ENCODE data around the gene STOM. TPM values are rescaled to one million over a fixed set of nuclear protein-coding genes. Genes with fewer than 3 reads are reported as not detected.

Gene STOM
- total and polyA plus RNA-seq, 10 of the 15 experiments (the other 5 are each of a cell fraction or from before 2014, with no cell fraction given): 6.7 to 47.4 (median 39.8) TPM

GRCh38 chr9:121301881-121302286, 68.2 kb downstream of the STOM start:
- Histone ChIP-seq H3K4me3 (no peak overlapping the region), H3K27me3 (replicated peaks in 1 of 2; ENCODE audit: control insufficient read depth in 2 of 2, insufficient read depth in 2 of 2, low read length in 1 of 2) (no peaks in the 10 kb centered on the region), H2AFZ (ENCODE audit: control insufficient read depth, low read depth, low read length) (no peak overlapping the region), H3K36me3 (ENCODE audit: control insufficient read depth in 2 of 2, insufficient read depth in 2 of 2, low read length in 1 of 2) (no peaks in the 10 kb centered on the region; a peak in 1 of 4 replicates), H3K9me3 (replicated peaks; ENCODE audit: control insufficient read depth, insufficient read depth, low read length) (no peaks in the 10 kb centered on the region), H3K9ac (ENCODE audit: control insufficient read depth, insufficient read depth, low read length) (no peak overlapping the region), H3K4me1 (ENCODE audit: control insufficient read depth, insufficient read depth, low read length) (peaks cover 4% of the 10 kb centered on the region; the same call in 1 of the 2 replicates), H4K20me1 (ENCODE audit: control insufficient read depth, insufficient read depth) (no peaks in the 10 kb centered on the region), H3K27ac (ENCODE audit: control insufficient read depth, insufficient read depth) (no peak overlapping the region), H3K4me2 (ENCODE audit: control insufficient read depth, insufficient read depth) (no peak overlapping the region), H3K79me2 (ENCODE audit: control insufficient read depth, insufficient read depth, low read length) (no peaks in the 10 kb centered on the region)
- FAIRE-seq (no peak), DNase-seq (ENCODE audit: low read depth, low spot score) (no peak), ATAC-seq (no peak)
- ChIA-PET SMC1A (ENCODE audit: uncharacterized antibody, unreplicated experiment) (no interaction called here), POLR2A (no interaction called here), CTCF (interaction anchor here (1.0 kb wide), 1 partner anchor 24 kb away, joined by 3 read pairs; no protein-coding TSS in a partner anchor), RAD21 (ENCODE audit: unreplicated experiment) (interaction anchor here (0.6 kb wide), 1 partner anchor 90 kb away, joined by 3 read pairs; no protein-coding TSS in a partner anchor)
- WGBS (ENCODE audit: insufficient coverage, insufficient replicate concordance, low lambda C conversion rate, missing lambda C conversion rate): 74% methylated on average over 11 of the region's 11 CpGs
- BruUV-seq (replicated peaks): no TSS peak
- TF ChIP-seq FOS (IDR thresholded peaks at IDR 0.05; ENCODE audit: borderline replicate concordance, extremely low read depth, insufficient read length) (no peak), REST (IDR thresholded peaks at IDR 0.05; ENCODE audit: low read depth, low read length) (no peak), IKZF1 (conservative IDR thresholded peaks at IDR 0.05) (no peak), PBX3 (IDR thresholded peaks at IDR 0.05; ENCODE audit: insufficient replicate concordance, low read depth, low read length) (no peak), CBFB (IDR thresholded peaks at IDR 0.05; ENCODE audit: low read depth) (no peak), POLR2A (IDR thresholded peaks at IDR 0.05; ENCODE audit: low read depth, low read length) (no peak), CBX5 (IDR thresholded peaks at IDR 0.05; ENCODE audit: low read depth) (no peak), RBBP5 (conservative IDR thresholded peaks at IDR 0.05) (no peak), IKZF2 (IDR thresholded peaks at IDR 0.05) (no peak)
- in situ Hi-C loops (cut with MboI): no loop called here
- intact Hi-C loops (cut with micrococcal nuclease; ENCODE audit: unreplicated experiment): no loop called here

All from GM12878 (cell line).